22Rv1 (cell line): ENCODE results near the gene TNNC2.

Source experiments
- H3K27ac ChIP-seq: fragments of 450-650 bp; 2 replicates; pipeline ENCODE4 v1.5.1; 2017
- ZFX ChIP-seq: fragments of 450-650 bp; IDR thresholded peaks from 2 replicates; pipeline ENCODE4 v1.6.1; 2017; ENCODE audit warnings: antibody characterized with exemption, borderline replicate concordance
- TF ChIP-seq, protein P1 (sequence below): fragments of 450-650 bp; IDR thresholded peaks from 2 replicates; pipeline ENCODE4 v1.5.1; 2017; ENCODE audit warnings: mild to moderate bottlenecking

TNNC2 gene

GRCh38 chr20:45788351-45788750 lies 38.8 kb downstream of the TNNC2 start:
- TF ChIP-seq ZFX = no peak
- TF ChIP-seq, protein P1, sequence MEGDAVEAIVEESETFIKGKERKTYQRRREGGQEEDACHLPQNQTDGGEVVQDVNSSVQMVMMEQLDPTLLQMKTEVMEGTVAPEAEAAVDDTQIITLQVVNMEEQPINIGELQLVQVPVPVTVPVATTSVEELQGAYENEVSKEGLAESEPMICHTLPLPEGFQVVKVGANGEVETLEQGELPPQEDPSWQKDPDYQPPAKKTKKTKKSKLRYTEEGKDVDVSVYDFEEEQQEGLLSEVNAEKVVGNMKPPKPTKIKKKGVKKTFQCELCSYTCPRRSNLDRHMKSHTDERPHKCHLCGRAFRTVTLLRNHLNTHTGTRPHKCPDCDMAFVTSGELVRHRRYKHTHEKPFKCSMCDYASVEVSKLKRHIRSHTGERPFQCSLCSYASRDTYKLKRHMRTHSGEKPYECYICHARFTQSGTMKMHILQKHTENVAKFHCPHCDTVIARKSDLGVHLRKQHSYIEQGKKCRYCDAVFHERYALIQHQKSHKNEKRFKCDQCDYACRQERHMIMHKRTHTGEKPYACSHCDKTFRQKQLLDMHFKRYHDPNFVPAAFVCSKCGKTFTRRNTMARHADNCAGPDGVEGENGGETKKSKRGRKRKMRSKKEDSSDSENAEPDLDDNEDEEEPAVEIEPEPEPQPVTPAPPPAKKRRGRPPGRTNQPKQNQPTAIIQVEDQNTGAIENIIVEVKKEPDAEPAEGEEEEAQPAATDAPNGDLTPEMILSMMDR = no peak
- H3K27ac ChIP-seq = no peak overlapping the region

DNA sequence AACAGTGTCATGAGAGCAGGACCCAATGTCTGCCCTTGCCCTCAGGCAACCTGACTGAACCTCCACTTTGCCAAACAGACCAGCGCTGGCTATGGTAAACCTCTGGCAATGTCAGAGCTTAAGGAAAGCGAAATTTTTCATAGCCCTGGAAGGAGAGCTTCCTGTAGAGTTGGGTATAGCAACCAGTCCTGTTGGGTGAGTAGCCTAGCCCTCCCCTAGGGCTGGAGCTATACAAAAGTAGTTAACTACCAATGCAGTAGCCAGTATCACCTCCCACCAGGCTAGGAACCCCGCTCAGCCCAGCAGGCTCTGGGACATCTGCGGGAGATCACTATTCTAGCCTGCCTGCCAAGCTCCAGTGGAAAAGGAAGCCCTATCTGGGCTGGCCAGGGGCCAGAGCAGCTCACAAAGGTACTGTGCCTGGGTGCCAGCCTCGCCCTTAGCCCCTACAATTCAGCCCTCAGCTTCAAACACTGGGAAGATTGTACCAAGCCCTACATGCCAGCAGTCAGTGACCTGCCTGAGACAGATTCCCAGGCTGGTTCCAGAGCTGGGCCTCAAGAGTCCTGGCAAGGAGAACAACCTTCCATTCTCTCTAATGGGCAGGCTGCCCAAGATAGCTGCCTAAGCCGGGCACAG lies 43.3 kb downstream of the TNNC2 start:
- TF ChIP-seq, protein P1 = no peak
- no peak for TF ChIP-seq ZFX
- H3K27ac ChIP-seq = no peak overlapping the region

DNA sequence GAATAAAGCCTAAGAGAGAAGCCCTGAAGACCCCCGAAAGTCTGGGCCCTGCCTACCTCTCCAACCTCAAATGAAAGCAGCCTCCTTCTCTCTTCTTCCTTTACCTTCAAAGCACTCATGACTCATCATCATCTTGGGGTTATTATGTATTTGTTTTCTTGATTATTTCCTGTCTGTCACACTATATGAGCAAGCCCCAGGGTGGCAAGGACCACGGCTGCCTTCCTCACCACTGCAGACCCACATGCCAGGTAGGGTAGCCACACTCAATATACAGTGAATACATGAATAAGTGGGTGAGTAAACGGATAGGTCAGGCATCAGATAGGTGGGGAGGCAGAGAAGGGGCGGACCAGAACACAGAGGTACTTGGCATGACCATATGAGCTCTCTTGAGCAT lies 44.2 kb downstream of the TNNC2 start:
- no peak for TF ChIP-seq ZFX
- TF ChIP-seq, protein P1 = no peak
- H3K27ac ChIP-seq = no peak overlapping the region

GRCh38 chr20:45781391-45781931 lies 45.7 kb downstream of the TNNC2 start:
- TF ChIP-seq ZFX = no peak
- TF ChIP-seq, protein P1 = no peak
- H3K27ac ChIP-seq = no peak overlapping the region

DNA sequence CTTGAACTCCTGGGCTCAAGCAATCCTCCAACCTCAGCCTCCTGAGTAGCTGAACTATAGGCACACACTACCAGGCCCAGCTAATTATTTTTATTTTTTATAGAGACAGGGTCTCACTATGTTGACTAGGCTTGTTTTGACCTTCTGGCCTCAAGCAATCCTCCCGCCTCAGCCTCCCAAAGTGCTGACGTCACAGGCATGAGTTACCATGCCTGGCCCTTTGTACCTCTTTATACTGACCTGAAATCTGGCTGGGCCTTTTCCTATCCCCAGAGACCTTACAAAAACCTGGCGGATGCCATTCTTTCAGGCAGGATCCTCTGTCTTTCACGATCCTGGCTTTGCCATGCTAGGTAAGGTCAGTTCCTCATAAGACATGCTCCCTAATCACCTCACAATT lies 47.0 kb downstream of the TNNC2 start:
- no peak overlapping the region for H3K27ac ChIP-seq
- TF ChIP-seq, protein P1 = no peak
- TF ChIP-seq ZFX = no peak

DNA sequence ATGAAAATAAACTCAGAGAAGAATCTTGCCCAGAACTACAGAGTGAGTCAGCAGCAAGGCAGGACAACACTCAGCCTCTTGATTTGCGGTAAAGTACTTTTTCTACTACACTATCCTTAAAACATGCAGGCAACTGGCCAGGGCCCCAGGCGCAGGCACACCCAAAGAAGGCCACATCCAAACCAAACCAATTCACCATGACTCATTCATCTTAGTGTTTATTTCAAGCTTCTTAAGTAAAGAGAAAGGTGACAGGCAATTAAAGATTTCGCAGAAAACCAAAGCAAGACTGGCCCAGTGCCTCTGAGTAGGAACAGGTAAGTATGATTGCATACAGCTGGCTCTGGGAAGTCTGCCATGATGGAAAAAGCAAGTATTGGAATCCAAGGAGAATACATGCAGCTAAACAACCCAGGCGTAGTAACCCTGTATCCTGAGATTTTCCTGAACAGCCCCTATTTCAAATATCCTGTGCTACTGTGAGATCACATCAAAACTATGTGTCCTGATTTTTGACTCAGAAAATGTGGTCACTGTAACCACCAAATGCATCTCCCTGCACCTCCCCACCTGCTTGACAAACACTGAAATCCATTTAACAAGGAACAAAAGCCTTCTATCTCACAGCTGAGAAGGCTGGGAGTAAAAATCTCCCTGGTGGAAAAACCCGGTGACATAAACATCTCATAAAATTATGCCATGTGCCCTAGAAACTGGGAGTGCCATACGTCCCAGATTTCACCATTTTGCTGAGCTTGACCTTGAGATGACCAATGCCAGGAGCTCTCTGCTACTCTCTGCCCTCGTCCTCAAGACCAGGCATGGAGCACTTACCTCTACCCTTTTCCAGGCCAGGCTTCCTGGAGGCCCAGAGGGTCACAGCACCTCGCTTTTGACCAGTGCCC lies 47.8 kb downstream of the TNNC2 start:
- H3K27ac ChIP-seq = peak overlapping the region; percentile 10; the same call in 1 of the 2 replicates
- TF ChIP-seq, protein P1 = no peak
- TF ChIP-seq ZFX = no peak

DNA sequence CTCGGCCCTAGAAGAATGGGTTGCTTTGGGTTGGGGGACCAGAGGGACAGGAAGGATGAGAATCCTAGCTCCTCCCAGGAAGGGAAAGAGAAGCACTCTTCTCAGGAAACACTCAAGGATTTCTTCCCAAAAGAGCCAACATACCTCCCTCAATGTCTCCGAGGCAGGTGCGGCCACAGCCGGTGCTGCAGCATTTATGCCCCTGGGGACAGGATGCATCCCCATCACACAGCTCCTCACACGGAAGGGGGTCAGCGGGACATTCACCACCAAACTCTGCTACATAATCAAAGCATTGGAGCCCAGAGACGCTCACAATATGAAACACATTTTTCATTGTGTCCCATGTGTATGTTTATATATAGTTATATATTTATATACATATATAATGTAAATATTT lies 50.2 kb downstream of the TNNC2 start:
- no peak overlapping the region for H3K27ac ChIP-seq
- no peak for TF ChIP-seq ZFX
- TF ChIP-seq, protein P1 = no peak
